GM18870 (cell line): ENCODE measurements around the gene GIGYF2.

Source experiments
- ATAC-seq: cut with Tn5 transposase; IDR thresholded peaks from one replicate; pipeline ENCODE4 v1.9.1; 2021; ENCODE audit warnings: moderate library complexity; ENCODE audit not compliant: unreplicated experiment

GIGYF2 gene

GRCh38 chr2:232876978-232877441, 179.9 kb downstream of the GIGYF2 start:
- no peak for ATAC-seq

DNA sequence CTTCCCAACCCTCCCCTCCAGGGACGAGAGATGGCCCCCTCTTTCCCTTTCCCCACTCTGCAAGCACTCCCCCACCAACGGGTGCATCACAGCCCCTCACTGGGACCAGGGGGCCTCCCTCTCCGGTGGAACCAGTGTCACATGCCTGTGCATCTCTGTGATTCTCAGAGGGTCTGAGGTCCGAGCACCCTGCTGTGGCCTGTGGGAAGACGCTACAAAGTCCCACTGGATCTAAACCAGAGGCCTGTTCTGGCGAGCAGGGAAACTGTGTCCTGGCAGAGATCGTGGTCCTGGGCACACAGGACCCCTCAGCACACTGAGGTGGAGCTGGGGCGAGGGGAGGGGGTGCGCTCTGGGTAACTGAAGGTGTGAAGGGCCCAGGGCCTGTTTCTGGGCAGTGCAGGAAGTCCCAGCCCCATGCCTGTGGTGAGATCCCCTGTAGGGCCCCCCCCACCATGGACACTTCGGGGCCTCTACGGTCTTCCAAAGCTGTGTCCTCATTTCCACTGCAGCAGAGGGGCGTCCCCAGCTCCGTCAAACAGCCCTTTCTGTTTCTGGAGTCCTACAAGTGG, 180.9 kb downstream of the GIGYF2 start:
- no peak for ATAC-seq

DNA sequence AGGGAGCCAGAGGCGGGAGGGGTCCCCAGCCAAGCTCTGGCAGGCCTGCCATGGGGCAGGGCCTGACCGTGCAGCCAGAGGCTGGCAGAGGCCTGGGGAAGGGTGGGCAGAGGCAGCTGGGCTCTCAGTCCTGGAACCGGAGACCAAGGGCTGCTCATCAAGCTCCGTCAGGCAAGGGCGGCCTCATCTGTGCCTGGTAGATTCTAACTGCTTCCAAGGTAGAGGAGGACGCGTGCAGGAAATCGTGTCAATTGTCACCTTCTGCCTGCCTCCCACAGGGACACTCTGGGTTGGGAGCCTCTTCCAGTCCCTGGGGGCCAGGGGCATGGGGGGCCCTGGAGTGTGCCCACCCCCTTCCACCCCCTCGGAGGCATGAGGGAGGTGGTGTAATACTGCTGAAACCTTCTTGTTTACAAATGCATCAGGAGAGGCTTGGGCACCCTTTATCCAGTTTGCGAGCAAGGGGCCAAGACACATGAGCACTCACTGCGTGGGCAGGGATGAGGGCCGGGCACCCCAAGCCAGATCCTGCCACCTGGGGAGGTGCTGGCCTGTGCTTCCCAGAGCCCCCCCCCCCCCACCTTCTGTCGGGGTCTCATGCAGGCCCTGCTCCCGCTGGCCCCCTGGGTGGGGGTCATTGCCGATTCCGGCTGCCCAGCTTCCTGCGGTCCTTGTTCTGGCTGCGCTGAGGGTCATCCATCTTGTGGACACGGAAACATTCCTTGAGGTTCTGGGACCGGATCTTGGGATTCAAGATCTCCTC, 181.9 kb downstream of the GIGYF2 start:
- no peak for ATAC-seq

GRCh38 chr2:232879618-232880494, 182.7 kb downstream of the GIGYF2 start:
- ATAC-seq, result no peak

DNA sequence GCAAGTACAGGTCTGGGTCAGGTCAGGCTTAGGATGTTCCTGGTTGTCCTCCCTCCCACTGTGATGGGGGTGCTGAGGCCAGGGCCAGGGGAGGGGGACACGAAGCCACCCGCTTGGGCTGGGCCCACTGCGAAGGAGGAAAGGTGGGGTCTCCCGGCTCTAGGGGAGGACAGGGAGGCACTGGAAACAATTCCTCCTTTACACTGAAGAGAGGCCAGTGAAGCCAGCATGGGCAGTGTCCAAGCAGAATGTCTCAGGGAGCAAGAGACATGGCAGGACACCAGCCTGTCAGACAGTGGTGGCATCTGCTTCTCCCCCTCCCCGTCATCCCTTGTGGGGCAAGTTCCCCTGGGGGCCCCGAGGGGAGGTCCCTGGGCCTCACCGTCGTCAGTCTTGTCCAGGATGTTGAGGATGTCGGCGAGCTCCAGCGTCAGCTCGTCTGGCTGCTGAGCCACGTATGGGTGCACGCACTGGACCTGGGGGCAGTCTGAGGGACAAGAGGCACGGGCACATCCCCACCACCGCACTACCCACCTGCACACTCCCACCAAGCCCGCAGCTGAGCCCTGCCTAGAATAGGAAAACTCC, 183.7 kb downstream of the GIGYF2 start:
- no peak for ATAC-seq

GRCh38 chr2:232882085-232882484, 185.0 kb downstream of the GIGYF2 start:
- no peak for ATAC-seq

- no peak for ATAC-seq
These were observed 185.5 kb downstream of the GIGYF2 start for GRCh38 chr2:232882505-232883115.

DNA sequence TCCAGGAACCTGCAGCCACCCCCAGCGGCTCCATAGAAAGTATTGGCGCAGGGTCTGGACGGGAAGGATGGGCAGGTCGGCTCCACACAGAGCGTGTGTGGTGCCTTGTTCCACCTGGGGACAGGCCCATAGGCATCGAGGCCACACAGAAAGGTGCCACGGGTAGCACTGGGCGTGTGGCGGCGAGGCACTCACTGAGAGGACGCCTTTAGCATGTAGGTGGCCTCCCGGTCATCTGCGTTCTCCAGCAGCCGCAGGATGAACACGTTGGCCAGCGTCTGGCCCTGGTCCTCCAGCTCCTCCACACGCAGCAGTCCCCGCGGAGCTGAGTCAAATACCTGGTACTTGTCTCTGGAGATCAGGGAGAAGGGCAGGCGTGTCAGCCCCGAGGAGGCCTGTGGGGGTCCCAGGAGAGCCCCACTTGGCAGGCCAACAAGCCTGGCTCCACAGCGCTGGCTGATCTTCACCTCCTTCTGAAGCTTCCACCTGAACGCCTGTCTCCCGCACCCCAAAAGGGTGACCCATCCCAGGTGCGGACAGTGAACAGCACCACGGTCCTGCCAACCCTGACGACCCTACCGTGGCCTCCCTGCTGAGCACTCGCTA, 186.1 kb downstream of the GIGYF2 start:
- ATAC-seq, result no peak

DNA sequence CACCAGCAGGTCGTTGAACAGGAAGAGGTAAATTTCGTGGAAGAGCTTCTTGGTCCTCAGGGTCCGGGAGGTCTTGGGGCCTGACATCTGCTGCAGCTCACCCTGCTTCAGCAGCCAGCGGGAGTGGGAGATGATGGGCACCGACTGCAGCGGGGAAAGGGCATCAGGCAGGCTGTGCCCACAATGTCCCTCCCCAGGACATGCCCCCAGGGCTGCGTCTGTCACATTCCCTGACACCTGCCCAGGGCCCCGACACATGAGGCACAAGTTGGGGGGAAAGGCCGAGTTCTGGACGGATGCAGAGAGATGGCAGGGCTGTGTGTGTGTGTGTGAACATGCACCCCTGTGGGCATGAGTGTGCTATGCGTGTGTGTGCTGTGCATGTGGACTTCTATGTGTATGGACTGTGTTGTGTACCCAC, 186.9 kb downstream of the GIGYF2 start:
- ATAC-seq, result no peak

- ATAC-seq, result no peak
These were observed 187.6 kb downstream of the GIGYF2 start for GRCh38 chr2:232884549-232885263.

GRCh38 chr2:232885264-232885961, 188.3 kb downstream of the GIGYF2 start:
- no peak for ATAC-seq

- ATAC-seq, result no peak
These were observed 189.0 kb downstream of the GIGYF2 start for GRCh38 chr2:232886176-232886575.

DNA sequence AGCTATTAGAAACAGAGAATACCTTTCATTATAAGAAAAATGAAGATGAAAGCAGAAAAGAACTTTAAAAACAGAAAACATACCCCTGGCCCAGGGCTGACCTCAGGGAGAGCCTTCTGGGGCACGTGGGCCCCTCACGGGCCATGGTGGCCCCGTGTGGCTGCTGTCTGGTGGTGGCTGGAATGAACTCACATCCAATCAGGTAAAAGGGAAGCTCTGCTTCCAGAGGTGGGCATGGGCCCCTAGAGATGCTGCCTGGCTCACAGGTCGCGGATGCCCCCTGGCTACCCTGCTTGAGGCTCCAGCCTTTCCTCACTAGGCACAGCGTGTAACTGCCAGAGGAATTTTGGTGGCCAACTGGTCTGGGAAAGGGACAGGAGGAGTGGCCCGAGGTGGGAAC, 189.5 kb downstream of the GIGYF2 start:
- ATAC-seq, result no peak

DNA sequence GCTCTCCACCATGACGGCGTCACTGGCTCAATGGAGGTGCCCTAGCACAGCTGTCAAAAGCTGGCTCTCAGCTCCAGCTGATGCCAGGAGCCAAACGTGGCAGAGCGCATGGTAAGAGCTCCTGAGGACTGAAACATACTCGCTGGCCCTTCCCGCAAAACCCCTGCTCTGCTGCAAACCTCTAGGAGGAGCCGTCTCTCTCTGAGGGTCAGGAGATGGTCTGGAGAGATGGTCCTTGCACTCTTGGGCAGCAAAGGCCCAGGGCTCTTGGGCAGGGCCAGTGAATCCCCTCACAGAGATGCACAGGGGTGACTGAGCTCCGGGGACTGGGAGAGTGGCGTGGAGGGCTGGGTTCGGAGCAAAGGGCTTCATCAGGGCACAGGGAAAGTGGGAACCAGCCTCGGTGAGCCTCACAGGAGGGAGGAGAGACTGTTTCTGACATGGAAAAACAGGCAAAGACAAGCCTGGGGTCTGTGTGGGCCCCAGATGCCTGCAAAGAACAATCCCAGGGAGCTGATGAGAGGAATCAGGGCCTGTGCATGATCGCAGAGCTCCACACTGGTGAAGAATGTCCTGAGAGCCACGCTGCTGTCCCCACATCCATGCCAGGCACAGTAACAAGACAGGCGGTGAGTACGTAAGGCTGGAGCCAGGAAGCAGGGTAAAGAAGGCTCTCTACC, 190.2 kb downstream of the GIGYF2 start:
- ATAC-seq, result no peak

DNA sequence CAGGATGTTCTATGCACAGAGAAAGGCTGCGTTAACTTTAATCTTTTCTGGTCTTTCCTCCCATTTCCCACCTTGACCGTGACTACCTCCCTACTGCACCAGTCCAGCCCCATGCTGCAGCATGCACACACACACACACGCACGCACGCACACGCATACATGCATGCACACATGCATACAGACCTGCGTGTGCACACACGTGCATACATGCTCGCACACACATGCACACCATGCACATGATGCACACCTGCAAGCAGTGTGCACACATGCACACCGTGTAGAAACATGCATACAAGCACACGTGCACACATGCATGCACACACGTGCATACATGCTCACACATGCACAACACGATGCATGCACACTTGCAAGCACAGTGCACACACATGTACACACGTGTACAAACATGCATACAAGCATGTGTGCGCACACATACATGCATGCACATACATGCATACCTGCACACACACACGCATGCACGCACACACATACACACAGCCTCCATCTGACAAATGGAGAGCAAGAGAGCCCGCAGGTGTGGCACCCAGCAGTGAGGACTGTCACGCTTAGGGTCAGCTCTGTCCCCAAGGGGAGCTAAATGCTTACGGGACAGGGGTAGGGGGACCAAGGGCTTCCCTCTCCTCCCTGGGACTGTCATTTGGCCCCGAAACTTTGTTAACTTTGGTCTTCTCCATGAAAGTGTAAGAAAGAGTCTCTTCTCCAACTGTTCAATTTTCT, 191.1 kb downstream of the GIGYF2 start:
- ATAC-seq, result no peak

- no peak for ATAC-seq
These were observed 191.9 kb downstream of the GIGYF2 start for GRCh38 chr2:232888839-232889529.

- ATAC-seq, result no peak
These were observed 192.8 kb downstream of the GIGYF2 start for GRCh38 chr2:232889876-232890401.
